NCI-H1436 treated with DMSO at 0.1 percent for 48 hours (cell line): ENCODE measurements around the gene ENOX1.

ENCODE experiments used
- DNase-seq: peaks from one replicate; lab custom pipeline; 2025; lab: John Stamatoyannopoulos, UW

The ENOX1 gene

GRCh38 chr13:43545317-43545874 is 241.4 kb downstream of the ENOX1 start:
- DNase-seq = no peak

- DNase-seq = no peak
These were observed 242.1 kb downstream of the ENOX1 start for GRCh38 chr13:43544631-43545030.

- no peak for DNase-seq
These were observed 242.8 kb downstream of the ENOX1 start for GRCh38 chr13:43544011-43544410.

GRCh38 chr13:43543331-43543730 is 243.4 kb downstream of the ENOX1 start:
- DNase-seq = no peak

- DNase-seq = no peak
These were observed 249.6 kb downstream of the ENOX1 start for GRCh38 chr13:43537124-43537523.

- no peak for DNase-seq
These were observed 257.0 kb downstream of the ENOX1 start for GRCh38 chr13:43529796-43530195.

GRCh38 chr13:43528992-43529391 is 257.8 kb downstream of the ENOX1 start:
- DNase-seq = no peak

- DNase-seq = no peak
These were observed 264.0 kb downstream of the ENOX1 start for GRCh38 chr13:43522788-43523187.

GRCh38 chr13:43520351-43520750 is 266.4 kb downstream of the ENOX1 start:
- DNase-seq = no peak

GRCh38 chr13:43518833-43519232 is 267.9 kb downstream of the ENOX1 start:
- DNase-seq = no peak

GRCh38 chr13:43516401-43516833 is 270.4 kb downstream of the ENOX1 start:
- DNase-seq = no peak

GRCh38 chr13:43515531-43515930 is 271.2 kb downstream of the ENOX1 start:
- no peak for DNase-seq

GRCh38 chr13:43514311-43514710 is 272.5 kb downstream of the ENOX1 start:
- no peak for DNase-seq

- no peak for DNase-seq
These were observed 274.6 kb downstream of the ENOX1 start for GRCh38 chr13:43512221-43512620.

GRCh38 chr13:43510956-43511901 is 275.5 kb downstream of the ENOX1 start:
- no peak for DNase-seq

GRCh38 chr13:43495732-43496131 is 291.0 kb downstream of the ENOX1 start:
- DNase-seq = no peak

GRCh38 chr13:43494206-43494605 is 292.6 kb downstream of the ENOX1 start:
- DNase-seq = no peak

- DNase-seq = no peak
These were observed 293.2 kb downstream of the ENOX1 start for GRCh38 chr13:43493496-43494000.

GRCh38 chr13:43492745-43493144 is 294.0 kb downstream of the ENOX1 start:
- DNase-seq = no peak

GRCh38 chr13:43492311-43492710 is 294.5 kb downstream of the ENOX1 start:
- DNase-seq = no peak

- DNase-seq = no peak
These were observed 297.5 kb downstream of the ENOX1 start for GRCh38 chr13:43489233-43489632.

GRCh38 chr13:43487885-43488284 is 298.9 kb downstream of the ENOX1 start:
- no peak for DNase-seq

GRCh38 chr13:43487461-43487860 is 299.3 kb downstream of the ENOX1 start:
- no peak for DNase-seq
